ENCODE measurements around the gene COBLL1.
"Not testable (repeated sequence)": the region's sequence is repeated elsewhere in the genome, so short reads cannot be mapped to it uniquely, and the experiment has no call there.

COBLL1 gene

GRCh38 chr2:164780611-164781178 lies 60.9 kb downstream of the COBLL1 start:
- DNase-seq, result no peak

DNA sequence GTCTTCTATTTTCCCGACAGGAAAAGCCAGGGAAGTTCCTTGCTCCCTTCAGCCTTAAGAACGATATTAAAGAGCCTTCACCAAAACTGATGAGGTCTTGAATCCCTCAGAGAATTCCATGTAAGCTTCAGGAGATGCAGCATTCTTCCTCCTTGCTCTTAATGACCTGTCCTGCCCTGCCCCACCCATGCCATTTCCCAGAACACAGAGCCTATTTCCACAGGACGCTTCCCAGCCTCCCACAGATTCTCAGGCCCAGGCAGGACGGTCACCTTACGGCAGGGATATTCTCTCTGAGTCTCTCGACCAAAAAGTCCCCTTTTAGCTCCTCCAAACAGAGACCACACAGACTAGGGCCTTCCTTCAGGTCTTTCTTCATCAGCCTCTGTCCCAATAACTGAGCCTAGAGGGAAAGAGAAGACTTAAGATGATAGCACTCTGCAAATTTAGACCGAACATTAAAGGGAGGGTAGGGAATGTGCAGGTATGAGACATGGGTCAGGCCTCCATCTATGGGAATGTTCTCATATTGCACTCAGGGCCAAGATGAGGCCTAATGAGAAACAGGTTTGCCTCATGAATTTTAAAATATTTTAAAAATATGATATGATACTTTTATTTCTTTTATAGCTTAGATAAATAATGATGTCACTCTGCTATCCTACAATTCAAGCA lies 62.1 kb downstream of the COBLL1 start:
- no peak for DNase-seq

GRCh38 chr2:164778723-164779122 lies 62.9 kb downstream of the COBLL1 start:
- DNase-seq, result no peak

DNA sequence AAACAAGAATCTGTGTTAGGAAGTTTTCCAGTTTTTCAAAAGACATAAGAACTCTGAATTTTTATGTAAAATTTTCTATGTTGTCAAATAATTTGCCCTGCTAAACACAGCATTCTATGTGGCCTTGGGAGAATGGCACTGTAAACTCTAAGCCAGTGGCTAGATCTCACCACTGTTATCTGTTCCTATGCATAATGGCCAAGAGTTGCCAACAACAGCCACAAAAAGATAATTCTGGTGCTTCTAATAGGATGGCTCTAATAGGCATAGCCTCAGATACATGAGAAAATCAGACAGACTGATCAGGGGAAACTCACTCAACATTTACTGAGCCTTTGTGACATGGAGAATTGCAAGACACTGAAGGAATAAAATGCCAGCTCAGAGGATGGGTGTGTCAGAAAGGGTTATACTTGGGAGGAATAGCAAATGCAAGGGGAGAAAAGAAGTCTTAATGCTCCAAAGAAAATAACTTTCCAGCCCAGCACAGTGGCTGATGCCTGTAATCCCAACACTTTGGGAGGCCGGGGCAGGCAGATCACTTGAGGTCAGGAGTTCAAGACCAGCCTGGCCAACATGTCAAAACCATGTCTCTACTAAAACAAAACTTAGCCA lies 63.7 kb downstream of the COBLL1 start:
- no peak for DNase-seq

- DNase-seq, result no peak
Observed at GRCh38 chr2:164773635-164774034, 68.0 kb downstream of the COBLL1 start.

DNA sequence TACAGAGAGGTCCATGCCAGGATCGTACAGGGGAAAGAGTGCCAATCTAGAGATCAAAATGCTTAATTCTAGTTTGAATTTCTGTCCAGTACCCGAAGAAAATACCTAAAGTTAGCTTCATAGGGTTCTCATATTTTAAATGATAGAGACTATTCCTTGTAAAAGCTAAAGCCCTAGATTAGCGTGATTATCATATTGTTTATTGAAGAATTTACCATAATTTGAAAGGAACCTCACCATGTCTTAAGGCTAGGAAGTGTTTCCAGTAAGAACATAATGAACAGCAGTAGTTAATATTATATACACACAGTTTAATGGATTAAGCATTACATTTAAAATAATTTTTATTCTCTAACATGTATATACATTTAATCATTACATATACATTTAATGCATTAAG lies 68.5 kb downstream of the COBLL1 start:
- no peak for DNase-seq

DNA sequence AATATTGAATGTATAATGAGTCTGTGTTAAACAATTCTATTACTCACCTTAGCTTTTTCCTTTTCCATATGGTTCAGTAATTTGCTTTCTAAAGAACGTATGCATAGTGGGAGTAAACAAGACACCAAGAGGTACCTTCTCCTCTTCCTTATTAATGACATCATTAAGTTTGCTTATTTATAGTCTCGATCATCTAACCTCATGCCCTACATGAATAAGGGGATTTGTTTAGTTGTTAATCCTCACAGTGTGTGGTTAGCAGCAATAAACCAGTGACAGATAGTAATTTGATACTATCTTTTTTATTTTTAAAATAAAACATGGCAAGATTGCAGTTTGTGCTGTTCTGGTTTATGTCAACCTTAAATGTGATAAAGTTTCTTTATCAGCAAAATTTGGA lies 69.7 kb downstream of the COBLL1 start:
- DNase-seq, result no peak

GRCh38 chr2:164770421-164770916 lies 71.2 kb downstream of the COBLL1 start:
- no peak for DNase-seq

DNA sequence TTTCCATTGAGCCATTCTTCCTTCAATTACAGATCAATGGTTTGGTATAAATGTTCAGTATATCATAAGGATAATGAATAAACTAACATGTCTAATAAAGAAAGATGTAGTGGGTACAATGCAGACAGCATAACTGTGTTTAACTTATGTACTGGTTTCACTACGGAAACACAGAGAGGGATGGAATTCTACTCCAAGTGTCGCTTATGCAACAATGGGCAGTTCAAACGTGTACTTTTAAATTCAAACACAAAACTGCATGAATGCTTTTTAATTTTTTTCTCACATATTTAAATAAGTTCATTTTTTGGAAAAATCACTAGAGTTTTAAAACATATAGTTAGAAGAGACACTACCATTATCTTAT lies 74.7 kb downstream of the COBLL1 start:
- no peak for DNase-seq

DNA sequence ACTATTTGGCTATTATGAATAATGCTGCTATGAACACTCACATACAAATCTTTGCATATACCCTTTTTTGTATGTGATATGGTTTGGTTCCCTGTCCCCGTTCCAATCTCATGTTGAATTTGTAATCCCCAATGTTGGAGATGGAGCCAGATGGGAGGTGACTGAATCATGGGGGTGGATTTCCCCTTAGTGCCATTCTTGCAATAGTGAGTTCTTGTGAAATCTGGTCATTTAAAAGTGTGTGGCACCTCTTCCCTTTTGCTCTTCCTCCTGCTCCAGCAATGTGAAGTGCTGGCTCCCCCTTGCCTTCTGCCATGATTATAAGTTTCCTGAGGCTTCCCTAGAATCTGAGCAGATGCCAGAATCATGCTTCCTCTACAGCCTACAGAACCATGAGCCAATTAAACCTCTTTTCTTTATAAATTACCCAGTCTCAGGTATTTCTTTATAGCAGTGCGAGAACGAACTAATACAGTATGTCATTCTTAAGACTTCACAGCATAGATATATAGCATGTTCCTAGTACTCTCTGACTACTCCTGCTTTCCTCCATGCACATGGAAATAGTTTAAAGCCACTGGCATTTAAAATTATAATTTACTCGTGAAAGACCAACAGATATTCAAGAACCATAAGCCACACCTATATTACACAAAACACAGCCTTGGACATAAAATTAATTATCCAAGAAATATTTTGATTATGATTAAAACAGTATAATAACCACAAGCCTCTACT lies 75.2 kb downstream of the COBLL1 start:
- no peak for DNase-seq

DNA sequence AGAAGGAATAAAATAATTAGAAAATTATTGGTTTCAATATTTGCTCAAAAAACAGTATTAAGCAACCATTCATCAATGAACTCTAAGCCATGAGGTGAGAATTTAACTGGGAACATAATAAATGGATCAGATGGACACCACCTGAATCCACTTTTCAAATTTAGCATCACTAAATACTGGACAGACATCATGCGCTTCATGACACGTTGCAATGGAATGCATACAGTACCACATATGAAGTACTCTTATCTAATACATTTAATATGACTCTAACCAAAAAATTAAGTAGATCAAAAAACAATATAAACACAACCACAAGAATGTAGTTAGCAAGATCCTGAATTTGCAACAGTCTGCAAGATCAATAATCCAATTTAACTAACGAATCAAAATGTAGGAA lies 76.6 kb downstream of the COBLL1 start:
- no peak for DNase-seq

- DNase-seq, result no peak
Observed at GRCh38 chr2:164764474-164764873, 77.1 kb downstream of the COBLL1 start.

GRCh38 chr2:164763431-164763830 lies 78.2 kb downstream of the COBLL1 start:
- DNase-seq, result no peak

GRCh38 chr2:164761737-164762460 lies 79.7 kb downstream of the COBLL1 start:
- no peak for DNase-seq

DNA sequence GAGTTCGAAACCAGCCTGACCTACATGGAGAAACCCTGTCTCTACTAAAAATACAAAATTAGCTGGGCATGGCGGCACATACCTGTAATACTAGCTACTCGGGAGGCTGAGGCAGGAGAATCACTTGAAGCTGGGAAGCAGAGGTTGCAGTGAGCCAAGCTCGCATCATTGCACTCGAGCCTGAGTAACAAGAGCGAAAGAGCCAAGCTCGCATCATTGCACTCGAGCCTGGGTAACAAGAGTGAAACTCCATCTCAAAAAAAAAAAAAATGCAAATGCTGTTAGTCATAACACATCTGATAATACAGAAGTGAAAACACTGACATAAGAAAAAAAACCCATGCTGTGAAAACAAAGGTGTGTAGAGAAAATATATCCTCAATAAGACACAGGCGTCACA lies 80.4 kb downstream of the COBLL1 start:
- not testable (repeated sequence) for DNase-seq

DNA sequence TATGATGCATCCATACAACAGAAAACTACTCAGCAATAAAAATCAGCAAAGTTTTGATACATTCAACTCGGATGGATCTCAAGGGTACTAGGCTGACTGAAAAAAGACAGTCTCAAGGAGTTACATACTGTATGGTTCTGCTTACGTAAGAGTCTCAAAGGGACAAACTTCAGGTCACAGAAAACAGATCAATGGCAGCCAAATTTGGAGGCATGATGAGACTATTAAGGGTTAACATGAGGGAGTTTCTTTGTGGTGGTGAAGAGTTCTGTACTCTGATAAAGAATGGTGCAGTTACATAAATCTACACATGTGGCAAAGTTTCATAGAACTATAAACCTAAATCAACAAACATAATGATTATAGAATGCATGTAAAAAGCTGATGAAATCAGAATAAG lies 81.4 kb downstream of the COBLL1 start:
- DNase-seq, result no peak

- no peak for DNase-seq
Observed at GRCh38 chr2:164757934-164758695, 83.5 kb downstream of the COBLL1 start.

- no peak for DNase-seq
Observed at GRCh38 chr2:164756773-164757172, 84.8 kb downstream of the COBLL1 start.

GRCh38 chr2:164755952-164756351 lies 85.7 kb downstream of the COBLL1 start:
- DNase-seq, result no peak

DNA sequence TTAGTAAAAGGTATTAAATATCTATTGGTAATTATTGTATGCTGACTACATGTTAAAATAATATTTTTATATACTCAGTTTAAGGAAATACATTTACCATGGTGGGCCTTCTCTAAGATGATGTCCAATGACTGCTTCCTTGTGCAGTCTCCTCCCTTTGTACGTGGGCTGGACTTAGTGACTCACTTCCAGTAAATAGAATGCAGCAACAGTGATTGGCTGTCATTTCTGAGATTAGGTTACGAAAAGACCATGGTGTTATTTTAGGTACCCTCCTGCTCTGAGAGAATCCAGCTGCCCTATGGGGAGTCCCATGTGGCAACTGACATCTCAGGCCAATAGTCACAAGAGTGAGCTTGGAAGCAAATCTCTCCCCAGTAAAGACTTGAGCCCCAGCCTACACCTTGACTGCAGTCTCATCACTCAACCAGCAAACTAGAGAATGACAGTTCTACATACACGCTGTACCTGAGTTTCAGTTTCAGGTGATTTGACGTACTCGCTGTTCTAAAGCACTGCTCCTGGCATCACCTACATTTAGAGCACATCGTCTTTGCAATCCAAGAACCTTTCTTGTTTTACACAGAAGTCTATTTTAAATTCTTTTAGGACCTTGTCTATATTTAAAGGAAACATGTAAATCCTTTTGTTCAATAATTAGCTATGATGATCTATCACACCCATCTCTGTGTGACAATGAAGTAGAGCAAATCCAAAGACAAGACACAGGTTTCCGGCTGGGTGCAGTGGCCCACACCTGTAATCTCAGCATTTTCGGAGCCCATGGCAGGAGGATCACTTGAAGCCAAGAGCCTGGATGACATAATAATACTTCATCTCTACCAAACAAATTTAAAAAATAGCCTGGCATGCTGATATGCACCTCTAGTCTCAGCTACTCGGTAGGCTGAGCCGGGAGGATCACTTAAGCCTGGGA lies 87.2 kb downstream of the COBLL1 start:
- DNase-seq, result no peak

- DNase-seq, result no peak
Observed at GRCh38 chr2:164752956-164753355, 88.7 kb downstream of the COBLL1 start.

Measured in right forelimb (tissue), 1 donor.